HepG2 (cell line): Measurements from ENCODE around the gene NF2. TPM values are rescaled to one million over a fixed set of nuclear protein-coding genes. Genes with fewer than 3 reads are reported as not detected.

Experiments used
- GTF3A ChIP-seq: sonication (generic); formaldehyde crosslinking; conservative IDR thresholded peaks from 2 replicates; pipeline ENCODE4 v1.4.0; 2020; ENCODE audit warnings: mild to moderate bottlenecking, missing genetic modification reagents
- REXO4 ChIP-seq: sonication (generic); formaldehyde crosslinking; IDR thresholded peaks from 2 replicates; pipeline ENCODE4 v1.8.0; 2022; ENCODE audit warnings: missing genetic modification reagents, mild to moderate bottlenecking, borderline replicate concordance
- WIZ ChIP-seq: sonication (generic); formaldehyde crosslinking; IDR thresholded peaks from 2 replicates; pipeline ENCODE4 v1.5.1; 2020; ENCODE audit warnings: mild to moderate bottlenecking, missing genetic modification reagents
- ZSCAN20 ChIP-seq: sonication (generic); formaldehyde crosslinking; IDR thresholded peaks from 2 replicates; pipeline ENCODE4 v1.4.0; 2020; ENCODE audit warnings: missing genetic modification reagents, mild to moderate bottlenecking, borderline replicate concordance
- polyA plus RNA-seq, 8 experiments: library from polyadenylated mRNA; depleted of rRNA in 3 of 8; stranded (reverse) in 7 of 8; unstranded in 1 of 8; fragments of >200 nt; fragmentation: Illumina TruSeq in 4 of 8; extraction: Trizol in 4 of 8; gene quantifications; 2 replicates each; pipeline versions ENCODE4 v1.2.1 to v1.2.3, GENCODE V29; 2011 to 2016; ENCODE audit warnings: low read depth in 4 of 8, missing spikeins in 1 of 8, mixed read lengths in 1 of 8; ENCODE audit not compliant: insufficient read depth in 1 of 8
- total RNA-seq, 5 experiments: library from RNA; depleted of rRNA; stranded (reverse); fragments of >200 nt; fragmentation: Illumina TruSeq; extraction: Trizol; gene quantifications; 2 replicates each; pipeline ENCODE4 v1.2.3, GENCODE V29; 2016; ENCODE audit warnings: low read depth in 1 of 5
- TF ChIP-seq, protein P1 (sequence below), 2 experiments: sonication (generic) in 1 of 2; formaldehyde crosslinking in 1 of 2; IDR thresholded peaks; 2 replicates each; pipeline versions ENCODE4 v1.6.1 to v1.9.0; 2014 to 2022; ENCODE audit warnings: antibody characterized with exemption in 1 of 2, borderline replicate concordance in 1 of 2, inconsistent platforms in 1 of 2, low read depth in 1 of 2, missing genetic modification reagents in 1 of 2
- TF ChIP-seq, protein P2 (sequence below): IDR thresholded peaks from 2 replicates; pipeline ENCODE4 v1.6.1; 2016; ENCODE audit warnings: missing genetic modification reagents, missing compliant biosample characterization

NF2 gene
- total and polyA plus RNA-seq, 2 of the 13 experiments (the other 11 are each of a cell fraction or from before 2014, with no cell fraction given) = 9.3 to 33.3 TPM

DNA sequence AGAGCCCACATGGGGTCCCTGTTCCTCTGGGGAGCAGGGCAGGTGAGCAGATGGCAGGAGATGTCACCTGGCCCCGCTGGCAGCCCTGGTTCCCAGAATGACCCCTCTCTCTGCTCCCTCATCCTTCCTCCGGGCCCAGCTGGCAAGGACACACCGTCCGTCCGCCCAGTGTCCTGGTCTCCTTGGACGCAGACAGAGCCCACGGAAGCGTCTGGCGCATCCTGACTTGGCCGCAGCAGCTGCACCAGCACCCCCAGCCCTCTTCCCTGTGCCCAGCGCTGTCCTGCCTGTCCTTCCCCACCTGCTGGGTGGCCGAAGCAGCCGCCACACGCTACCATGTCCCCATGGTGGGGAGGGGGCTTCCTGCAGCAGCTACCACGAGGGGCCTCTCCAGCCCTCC lies 106.8 kb downstream of the NF2 start (continued):
- TF ChIP-seq, protein P1, sequence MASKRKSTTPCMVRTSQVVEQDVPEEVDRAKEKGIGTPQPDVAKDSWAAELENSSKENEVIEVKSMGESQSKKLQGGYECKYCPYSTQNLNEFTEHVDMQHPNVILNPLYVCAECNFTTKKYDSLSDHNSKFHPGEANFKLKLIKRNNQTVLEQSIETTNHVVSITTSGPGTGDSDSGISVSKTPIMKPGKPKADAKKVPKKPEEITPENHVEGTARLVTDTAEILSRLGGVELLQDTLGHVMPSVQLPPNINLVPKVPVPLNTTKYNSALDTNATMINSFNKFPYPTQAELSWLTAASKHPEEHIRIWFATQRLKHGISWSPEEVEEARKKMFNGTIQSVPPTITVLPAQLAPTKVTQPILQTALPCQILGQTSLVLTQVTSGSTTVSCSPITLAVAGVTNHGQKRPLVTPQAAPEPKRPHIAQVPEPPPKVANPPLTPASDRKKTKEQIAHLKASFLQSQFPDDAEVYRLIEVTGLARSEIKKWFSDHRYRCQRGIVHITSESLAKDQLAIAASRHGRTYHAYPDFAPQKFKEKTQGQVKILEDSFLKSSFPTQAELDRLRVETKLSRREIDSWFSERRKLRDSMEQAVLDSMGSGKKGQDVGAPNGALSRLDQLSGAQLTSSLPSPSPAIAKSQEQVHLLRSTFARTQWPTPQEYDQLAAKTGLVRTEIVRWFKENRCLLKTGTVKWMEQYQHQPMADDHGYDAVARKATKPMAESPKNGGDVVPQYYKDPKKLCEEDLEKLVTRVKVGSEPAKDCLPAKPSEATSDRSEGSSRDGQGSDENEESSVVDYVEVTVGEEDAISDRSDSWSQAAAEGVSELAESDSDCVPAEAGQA (IDR thresholded peaks at IDR 0.05; ENCODE audit: low read depth) = no peak
- TF ChIP-seq, protein P1 (CRISPR knock-in tag; IDR thresholded peaks at IDR 0.05; ENCODE audit: borderline replicate concordance) = no peak
- TF ChIP-seq GTF3A (CRISPR knock-in tag) (no peak), REXO4 (no peak), WIZ (CRISPR knock-in tag) (no peak), ZSCAN20 (CRISPR knock-in tag) (no peak)
- TF ChIP-seq, protein P2, sequence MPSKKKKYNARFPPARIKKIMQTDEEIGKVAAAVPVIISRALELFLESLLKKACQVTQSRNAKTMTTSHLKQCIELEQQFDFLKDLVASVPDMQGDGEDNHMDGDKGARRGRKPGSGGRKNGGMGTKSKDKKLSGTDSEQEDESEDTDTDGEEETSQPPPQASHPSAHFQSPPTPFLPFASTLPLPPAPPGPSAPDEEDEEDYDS (CRISPR knock-in tag) = no peak
